ENCODE results near the gene GNAO1.

GNAO1 gene

GRCh38 chr16:56247808-56248207 lies 56.5 kb downstream of the GNAO1 start:
- DNase-seq (ENCODE audit: low read depth in 1 of 2, low spot score in 1 of 2): no peak
- no peak overlapping the region for H3K4me3 ChIP-seq (replicated peaks; ENCODE audit: insufficient read depth, low read length)
- TF ChIP-seq SPI1 (IDR thresholded peaks at IDR 0.05; ENCODE audit: borderline replicate concordance, low read depth): no peak
- no peak for TF ChIP-seq CTCF (IDR thresholded peaks at IDR 0.05; ENCODE audit: insufficient read depth, low read length)
- TF ChIP-seq POLR2AphosphoS5 (IDR thresholded peaks at IDR 0.05; ENCODE audit: low read depth): no peak
- no peak for TF ChIP-seq REST (IDR thresholded peaks at IDR 0.05; ENCODE audit: insufficient replicate concordance, low read depth)
- TF ChIP-seq GABPA (IDR thresholded peaks at IDR 0.05; ENCODE audit: low read depth): no peak
- no peaks in the 10 kb centered on the region for H3K27me3 ChIP-seq (ENCODE audit: insufficient read depth, poor library complexity, severe bottlenecking)
- no peak overlapping the region for H3K27ac ChIP-seq (replicated peaks)

GRCh38 chr16:56252835-56253234 lies 61.5 kb downstream of the GNAO1 start:
- Histone ChIP-seq H3K4me3 (replicated peaks; ENCODE audit: insufficient read depth, low read length) (no peak overlapping the region), H3K27ac (replicated peaks) (no peak overlapping the region), H3K27me3 (ENCODE audit: insufficient read depth, poor library complexity, severe bottlenecking) (no peaks in the 10 kb centered on the region)
- no peak for DNase-seq (ENCODE audit: low read depth in 1 of 2, low spot score in 1 of 2)
- TF ChIP-seq REST (IDR thresholded peaks at IDR 0.05; ENCODE audit: insufficient replicate concordance, low read depth): no peak
- TF ChIP-seq POLR2AphosphoS5 (IDR thresholded peaks at IDR 0.05; ENCODE audit: low read depth): no peak
- TF ChIP-seq CTCF (IDR thresholded peaks at IDR 0.05; ENCODE audit: insufficient read depth, low read length): no peak
- TF ChIP-seq SPI1 (IDR thresholded peaks at IDR 0.05; ENCODE audit: borderline replicate concordance, low read depth): no peak
- no peak for TF ChIP-seq GABPA (IDR thresholded peaks at IDR 0.05; ENCODE audit: low read depth)

GRCh38 chr16:56255904-56256303 lies 64.6 kb downstream of the GNAO1 start:
- Histone ChIP-seq H3K27ac (replicated peaks) (no peak overlapping the region), H3K4me3 (replicated peaks; ENCODE audit: insufficient read depth, low read length) (no peak overlapping the region), H3K27me3 (ENCODE audit: insufficient read depth, poor library complexity, severe bottlenecking) (no peaks in the 10 kb centered on the region)
- no peak for DNase-seq (ENCODE audit: low read depth in 1 of 2, low spot score in 1 of 2)
- TF ChIP-seq SPI1 (IDR thresholded peaks at IDR 0.05; ENCODE audit: borderline replicate concordance, low read depth) (no peak), POLR2AphosphoS5 (IDR thresholded peaks at IDR 0.05; ENCODE audit: low read depth) (no peak), GABPA (IDR thresholded peaks at IDR 0.05; ENCODE audit: low read depth) (no peak), CTCF (IDR thresholded peaks at IDR 0.05; ENCODE audit: insufficient read depth, low read length) (no peak), REST (IDR thresholded peaks at IDR 0.05; ENCODE audit: insufficient replicate concordance, low read depth) (no peak)
